Measurements from ENCODE around the gene ANKRD16. TPM values are rescaled to one million over a fixed set of nuclear protein-coding genes. Genes with fewer than 3 reads are reported as not detected.

Gene ANKRD16
- total and polyA plus RNA-seq, 7 donors, result 1.6 to 11.4 (median 8.6) TPM

DNA sequence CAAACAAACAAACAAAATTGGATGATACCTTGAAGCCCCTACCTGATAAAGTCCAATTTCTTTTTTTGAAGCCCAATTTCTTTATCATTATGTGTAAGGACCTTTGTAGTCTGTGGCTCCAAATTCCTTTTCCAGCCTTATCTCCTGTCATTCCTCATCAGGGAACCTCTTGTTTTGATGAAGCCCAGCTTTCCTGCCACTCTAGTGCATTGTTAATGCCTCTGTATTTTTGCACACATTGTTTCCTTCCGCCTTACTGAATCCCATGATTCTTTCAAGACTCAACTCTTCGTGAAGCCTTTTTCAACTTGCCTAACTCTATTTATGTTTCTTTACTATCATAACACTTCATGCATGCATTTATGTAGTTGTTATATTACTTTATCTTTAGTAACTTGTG lies 3.6 kb upstream of the ANKRD16 start:
- Histone ChIP-seq H3K9me3 (no peaks in the 10 kb centered on the region), H3K27ac (no peak overlapping the region), H3K4me3 (no peak overlapping the region), H3K27me3 (no peaks in the 10 kb centered on the region), H3K36me3 (peaks cover 0 to 33% (median 13%) of the 10 kb centered on the region in 4 donors), H3K4me1 (peaks cover 0 to 38% (median 28%) of the 10 kb centered on the region in 4 donors)
- DNase-seq, result no peak
- 88 to 90% methylated on average over 2 of the region's 2 CpGs for WGBS, 2 donors
- TF ChIP-seq EP300 (IDR thresholded peaks at IDR 0.05), result no peak
- no peak for TF ChIP-seq POLR2AphosphoS5 (IDR thresholded peaks at IDR 0.05)
- TF ChIP-seq CTCF (IDR thresholded peaks at IDR 0.05), result no peak
- no peak for TF ChIP-seq POLR2A (IDR thresholded peaks at IDR 0.05)
- intact Hi-C loops (cut with DNase I), result loop anchor here (5.0 to 10.0 kb wide), 2 partner anchors 81 to 1891 kb away; partner anchors contain the start of genes ATP5F1C, GDI2 and KIN

DNA sequence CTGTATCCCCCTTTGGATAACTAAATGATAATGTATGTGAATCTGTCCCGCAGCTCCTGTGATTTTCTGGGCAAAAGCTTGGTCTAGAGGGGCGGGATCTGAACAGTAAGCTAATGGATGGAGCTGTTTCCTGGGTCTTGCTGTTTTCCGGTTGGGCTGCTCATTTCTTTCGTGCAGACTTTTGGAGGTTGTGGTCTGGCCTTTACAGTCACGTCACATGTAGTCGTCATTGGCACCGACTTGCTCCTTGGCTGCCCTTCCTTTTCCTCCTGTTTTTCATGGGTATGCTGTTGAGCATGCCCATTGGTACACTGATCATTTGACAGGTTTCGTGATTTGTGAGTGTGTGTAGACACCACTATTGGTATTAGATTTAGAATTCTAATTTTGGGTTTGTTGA lies 2.3 kb upstream of the ANKRD16 start:
- H3K9me3 ChIP-seq, result no peaks in the 10 kb centered on the region
- TF ChIP-seq EP300 (IDR thresholded peaks at IDR 0.05), result no peak
- no peak for TF ChIP-seq POLR2A (IDR thresholded peaks at IDR 0.05)
- no peak for TF ChIP-seq CTCF (IDR thresholded peaks at IDR 0.05)
- TF ChIP-seq POLR2AphosphoS5 (IDR thresholded peaks at IDR 0.05), result no peak
- intact Hi-C loops (cut with DNase I), result loop anchor here (5.0 to 10.0 kb wide), 2 partner anchors 80 to 1893 kb away; partner anchors contain the start of genes ATP5F1C, GDI2 and KIN
- WGBS, 2 donors, result 87 to 92% methylated on average over 8 of the region's 8 CpGs
- H3K4me3 ChIP-seq, result no peak overlapping the region
- no peak overlapping the region for H3K27ac ChIP-seq
- DNase-seq, result no peak
- H3K36me3 ChIP-seq, result peaks cover 0 to 36% (median 10%) of the 10 kb centered on the region in 4 donors
- peaks cover 0 to 51% (median 41%) of the 10 kb centered on the region in 4 donors for H3K4me1 ChIP-seq
- H3K27me3 ChIP-seq, result no peaks in the 10 kb centered on the region

GRCh38 chr10:5891009-5891408 lies 1.3 kb upstream of the ANKRD16 start:
- no peaks in the 10 kb centered on the region for H3K27me3 ChIP-seq
- H3K4me1 ChIP-seq, result peaks cover 0 to 49% (median 43%) of the 10 kb centered on the region in 4 donors
- no peak for TF ChIP-seq POLR2AphosphoS5 (IDR thresholded peaks at IDR 0.05)
- no peak for TF ChIP-seq POLR2A (IDR thresholded peaks at IDR 0.05)
- TF ChIP-seq EP300 (IDR thresholded peaks at IDR 0.05), result no peak
- TF ChIP-seq CTCF (IDR thresholded peaks at IDR 0.05), result no peak
- peak overlapping the region; percentile 81 to 94 (median 86) for H3K27ac ChIP-seq
- H3K36me3 ChIP-seq, result peaks cover 0 to 37% (median 6%) of the 10 kb centered on the region in 4 donors
- no peak for DNase-seq
- WGBS, 2 donors, result 29 to 65% methylated on average over 7 of the region's 7 CpGs
- intact Hi-C loops (cut with DNase I), result loop anchor here (5.0 to 10.0 kb wide), 2 partner anchors 79 to 1894 kb away; partner anchors contain the start of genes ATP5F1C, GDI2 and KIN
- peak overlapping the region; percentile 49 to 91 (median 82) for H3K4me3 ChIP-seq
- H3K9me3 ChIP-seq, result no peaks in the 10 kb centered on the region

- Histone ChIP-seq H3K27me3 (no peaks in the 10 kb centered on the region), H3K27ac (peak overlapping the region; percentile 81 to 94 (median 86)), H3K9me3 (no peaks in the 10 kb centered on the region), H3K4me3 (peak overlapping the region; percentile 49 to 91 (median 82)), H3K36me3 (peaks cover 0 to 37% (median 6%) of the 10 kb centered on the region in 4 donors), H3K4me1 (peaks cover 0 to 49% (median 43%) of the 10 kb centered on the region in 4 donors)
- peak; percentile 72 for DNase-seq
- WGBS, 2 donors, result 1% methylated on average over 40 of the region's 40 CpGs
- intact Hi-C loops (cut with DNase I), result loop anchor here (5.0 to 10.0 kb wide), 2 partner anchors 78 to 1894 kb away; partner anchors contain the start of genes ATP5F1C, GDI2 and KIN
- TF ChIP-seq EP300 (IDR thresholded peaks at IDR 0.05) (no peak), POLR2A (IDR thresholded peaks at IDR 0.05) (no peak), CTCF (IDR thresholded peaks at IDR 0.05) (no peak), POLR2AphosphoS5 (IDR thresholded peaks at IDR 0.05) (no peak)
These were observed 791 bp upstream of the ANKRD16 start for GRCh38 chr10:5890452-5890915.
